OCI-LY1 (cell line): Measurements from ENCODE around the gene DOK6.

ENCODE experiments used
- H2AFZ ChIP-seq: fragments of 200-600 bp; sonication (generic), shearing (Covaris generic); 2 replicates; pipeline ENCODE4 v1.6.0; 2014; ENCODE audit warnings: antibody characterized with exemption, mild to moderate bottlenecking, low read length
- H3F3A ChIP-seq: fragments of 200-600 bp; sonication (generic), shearing (Covaris generic); 2 replicates; pipeline ENCODE4 v1.6.0; 2014; ENCODE audit warnings: mild to moderate bottlenecking, antibody characterized with exemption, low read length, moderate library complexity; ENCODE audit not compliant: insufficient read depth
- H3K27ac ChIP-seq: fragments of 200-600 bp; sonication (generic); 2 replicates; pipeline ENCODE4 v1.5.1; 2014; ENCODE audit warnings: low read length, mixed run types, mild to moderate bottlenecking, low read depth; ENCODE audit not compliant: poor library complexity, severe bottlenecking
- H3K27me3 ChIP-seq: fragments of 200-600 bp; sonication (generic); 2 replicates; pipeline ENCODE4 v1.6.0; 2014; ENCODE audit warnings: antibody characterized with exemption, mild to moderate bottlenecking, low read length, moderate library complexity; ENCODE audit not compliant: insufficient read depth
- H3K36me3 ChIP-seq: fragments of 200-600 bp; sonication (generic); 2 replicates; pipeline ENCODE4 v1.6.1; 2014; ENCODE audit warnings: mild to moderate bottlenecking, antibody characterized with exemption, low read length, moderate library complexity, mixed read lengths; ENCODE audit not compliant: insufficient read depth
- H3K4me1 ChIP-seq: fragments of 200-600 bp; sonication (generic); 2 replicates; pipeline ENCODE4 v1.5.1; 2014; ENCODE audit warnings: mild to moderate bottlenecking, low read length, moderate library complexity; ENCODE audit not compliant: insufficient read depth, severe bottlenecking
- H3K4me2 ChIP-seq: fragments of 200-600 bp; sonication (generic), shearing (Covaris generic); 2 replicates; pipeline ENCODE4 v1.6.1; 2014; ENCODE audit warnings: low read length
- H3K4me3 ChIP-seq: fragments of 200-600 bp; sonication (generic); 2 replicates; pipeline ENCODE4 v1.5.1; 2014; ENCODE audit warnings: low read length, low read depth, mild to moderate bottlenecking, mixed read lengths; ENCODE audit not compliant: poor library complexity, severe bottlenecking
- H3K79me2 ChIP-seq: fragments of 200-600 bp; shearing (Covaris generic); 2 replicates; pipeline ENCODE4 v1.6.1; 2016; ENCODE audit warnings: mixed run types, low read length, mixed read lengths; ENCODE audit not compliant: insufficient read depth
- H3K9ac ChIP-seq: fragments of 200-600 bp; sonication (generic), shearing (Covaris generic); 2 replicates; pipeline ENCODE4 v1.6.1; 2014; ENCODE audit warnings: mild to moderate bottlenecking, low read length, mixed read lengths
- H3K9me2 ChIP-seq: fragments of 200-600 bp; sonication (generic), shearing (Covaris generic); 2 replicates; pipeline ENCODE4 v1.6.1; 2014; ENCODE audit warnings: low read depth, mild to moderate bottlenecking, low read length, mixed read lengths
- H3K9me3 ChIP-seq: fragments of 200-600 bp; shearing (Covaris generic); 2 replicates; pipeline ENCODE4 v1.6.1; 2014; ENCODE audit warnings: low read length, mixed read lengths
- H4K20me1 ChIP-seq: fragments of 200-600 bp; sonication (generic), shearing (Covaris generic); 2 replicates; pipeline ENCODE4 v1.6.0; 2016; ENCODE audit warnings: mild to moderate bottlenecking, low read length; ENCODE audit not compliant: insufficient read depth
- CTCF ChIP-seq: fragments of 200-600 bp; sonication (generic), shearing (Covaris generic); IDR thresholded peaks from 2 replicates; pipeline ENCODE4 v1.5.1; 2017; ENCODE audit warnings: mild to moderate bottlenecking, antibody characterized with exemption, low read length, moderate library complexity, mixed read lengths
- EZH2 ChIP-seq: fragments of 200-600 bp; sonication (generic), shearing (Covaris generic); IDR thresholded peaks from 2 replicates; pipeline ENCODE4 v1.8.0; 2017; ENCODE audit warnings: borderline replicate concordance, mixed run types, mild to moderate bottlenecking, antibody characterized with exemption, low read length, moderate library complexity, mixed read lengths

DOK6 gene

GRCh38 chr18:69705987-69706386 lies 305.3 kb downstream of the DOK6 start:
- Histone ChIP-seq H3K9me3 (no peaks in the 10 kb centered on the region), H3K4me3 (no peak overlapping the region), H3K4me2 (no peak overlapping the region), H3K9me2 (no peaks in the 10 kb centered on the region), H2AFZ (no peak overlapping the region), H4K20me1 (no peaks in the 10 kb centered on the region), H3K4me1 (no peaks in the 10 kb centered on the region), H3K79me2 (no peaks in the 10 kb centered on the region), H3K9ac (no peak overlapping the region), H3K27me3 (no peaks in the 10 kb centered on the region), H3K36me3 (no peaks in the 10 kb centered on the region), H3K27ac (no peak overlapping the region), H3F3A (no peaks in the 10 kb centered on the region)
- TF ChIP-seq CTCF: no peak
- TF ChIP-seq EZH2: no peak

GRCh38 chr18:69708844-69709243 lies 308.2 kb downstream of the DOK6 start:
- no peaks in the 10 kb centered on the region for H3K79me2 ChIP-seq
- H3K4me2 ChIP-seq: no peak overlapping the region
- H3K27ac ChIP-seq: no peak overlapping the region
- H2AFZ ChIP-seq: no peak overlapping the region
- H3K4me3 ChIP-seq: no peak overlapping the region
- no peaks in the 10 kb centered on the region for H4K20me1 ChIP-seq
- H3F3A ChIP-seq: no peaks in the 10 kb centered on the region
- H3K9me2 ChIP-seq: no peaks in the 10 kb centered on the region
- H3K9ac ChIP-seq: no peak overlapping the region
- H3K4me1 ChIP-seq: no peaks in the 10 kb centered on the region
- H3K9me3 ChIP-seq: no peaks in the 10 kb centered on the region
- H3K36me3 ChIP-seq: no peaks in the 10 kb centered on the region
- TF ChIP-seq EZH2: no peak
- TF ChIP-seq CTCF: no peak
- H3K27me3 ChIP-seq: no peaks in the 10 kb centered on the region

- H3K4me1 ChIP-seq: no peaks in the 10 kb centered on the region
- H3K4me2 ChIP-seq: no peak overlapping the region
- no peaks in the 10 kb centered on the region for H3F3A ChIP-seq
- H3K27me3 ChIP-seq: no peaks in the 10 kb centered on the region
- H3K27ac ChIP-seq: no peak overlapping the region
- H3K9ac ChIP-seq: no peak overlapping the region
- H3K4me3 ChIP-seq: no peak overlapping the region
- no peaks in the 10 kb centered on the region for H3K9me2 ChIP-seq
- no peaks in the 10 kb centered on the region for H4K20me1 ChIP-seq
- no peaks in the 10 kb centered on the region for H3K36me3 ChIP-seq
- H3K9me3 ChIP-seq: 0 out of 2 replicates have a peak, but pooled peaks cover 5% of the 10 kb centered on the region
- H2AFZ ChIP-seq: no peak overlapping the region
- TF ChIP-seq CTCF (no peak), EZH2 (no peak)
- H3K79me2 ChIP-seq: no peaks in the 10 kb centered on the region
Observed at GRCh38 chr18:69715191-69715795, 314.6 kb downstream of the DOK6 start.
